ENCODE measurements around the gene UPK1B. TPM values are rescaled to one million over a fixed set of nuclear protein-coding genes. Genes with fewer than 3 reads are reported as not detected.

The UPK1B gene
- total RNA-seq, 1 donor from 2014 or later, result 25.0 TPM

DNA sequence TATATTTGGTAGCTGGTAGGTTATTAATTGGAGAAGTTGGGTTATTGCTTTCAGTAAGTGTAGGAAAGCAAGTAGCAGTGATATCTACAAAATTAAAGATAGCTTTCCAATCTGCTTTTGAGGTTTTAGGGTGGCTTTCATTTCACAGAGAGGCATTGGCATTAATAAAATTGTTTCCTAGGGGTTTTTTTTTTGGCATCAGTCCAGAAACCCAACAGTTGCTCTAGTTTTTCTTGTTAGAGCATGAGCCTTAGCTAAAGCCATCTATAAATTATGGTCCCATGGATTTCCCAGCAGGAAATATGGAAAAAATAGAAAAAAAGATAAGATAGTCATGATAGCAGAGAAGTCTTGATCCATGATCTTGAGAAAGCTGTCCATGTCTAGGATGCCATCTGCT, 70.3 kb downstream of the UPK1B start:
- H3K27me3 ChIP-seq (ENCODE audit: control insufficient read depth, insufficient read depth, low read length), result no peaks in the 10 kb centered on the region
- FAIRE-seq (no peak), DNase-seq (ENCODE audit: low read depth) (no peak)
- no peak overlapping the region for H3K4me3 ChIP-seq (ENCODE audit: low read depth, low read length)
- no peaks in the 10 kb centered on the region for H3K36me3 ChIP-seq (ENCODE audit: control insufficient read depth, insufficient read depth, low read length)
- no peak for TF ChIP-seq CTCF (IDR thresholded peaks at IDR 0.05; ENCODE audit: insufficient read depth, low read length, severe bottlenecking)

DNA sequence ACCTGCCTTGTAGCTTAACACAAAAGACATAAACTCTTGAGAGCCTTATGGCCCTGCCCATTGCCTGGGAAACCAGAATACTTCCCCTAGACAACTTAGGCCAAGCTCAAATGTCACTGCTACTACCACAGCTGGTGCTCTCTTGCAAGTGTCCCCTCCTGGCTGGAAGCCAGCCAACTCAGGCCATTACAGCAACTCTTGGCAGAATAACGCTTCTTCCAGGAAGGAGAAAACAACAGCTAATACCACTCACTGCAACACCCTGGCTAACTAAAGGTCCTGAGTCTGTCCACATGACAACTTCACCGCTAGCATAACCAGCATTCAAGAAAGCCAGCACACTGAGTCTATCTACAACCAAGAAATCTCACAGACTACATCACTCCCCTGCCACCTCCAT, 72.4 kb downstream of the UPK1B start:
- H3K27me3 ChIP-seq (ENCODE audit: control insufficient read depth, insufficient read depth, low read length), result no peaks in the 10 kb centered on the region
- TF ChIP-seq CTCF (IDR thresholded peaks at IDR 0.05; ENCODE audit: insufficient read depth, low read length, severe bottlenecking), result no peak
- H3K4me3 ChIP-seq (ENCODE audit: low read depth, low read length), result no peak overlapping the region
- no peaks in the 10 kb centered on the region for H3K36me3 ChIP-seq (ENCODE audit: control insufficient read depth, insufficient read depth, low read length)
- DNase-seq (ENCODE audit: low read depth), result no peak
- no peak for FAIRE-seq

Other genes with a start within 250 kb of the UPK1B start
- 0.13 and 1.1 TPM in 2 replicates for gene IGSF11, start 138.8 kb upstream of the UPK1B start, total RNA-seq
- gene TEX55, start 27.4 kb upstream of the UPK1B start, total RNA-seq, result not detected in 2 replicates
- gene B4GALT4, start 67.3 kb downstream of the UPK1B start, total RNA-seq, result 40.5 and 67.2 TPM in 2 replicates
- gene ARHGAP31, start 120.8 kb downstream of the UPK1B start, total RNA-seq, result 0.26 TPM in 2 replicates

Data from bronchial epithelial cell (primary cell).